ENCODE results near the gene KDM3A. TPM values are rescaled to one million over a fixed set of nuclear protein-coding genes. Genes with fewer than 3 reads are reported as not detected.

Gene KDM3A
- 10 to 100 TPM; 35.5 to 45.9 TPM for total RNA-seq
- long read RNA-seq, full-length matches to known transcripts = 7 of 21 reads
- long read RNA-seq, partial matches to known transcripts = 9 of 21 reads
- long read RNA-seq, other reads (novel, unspliced or antisense) = 5 of 21 reads

- intact Hi-C loops (cut with DNase I) = loop anchor here in 1 of 2 donors (5.0 to 10.0 kb wide), 2 partner anchors 49 to 216 kb away; no protein-coding TSS in a partner anchor
- DNase-seq = peak; percentile 99
- ATAC-seq = peak; percentile 95 to 96
Measured at GRCh38 chr2:86440631-86441391, at the start of gene KDM3A. Gene KDM3A (plus strand): TSS chr2:86441371. CDS start chr2:86442048, 677 bp downstream.

- ATAC-seq (peak; percentile 53 to 83), DNase-seq (peak; percentile 54)
- intact Hi-C loops (cut with DNase I) = loop anchor here in 1 of 2 donors (5.0 kb wide), 1 partner anchor 49 kb away; the partner anchor contains the start of gene KDM3A
Measured at GRCh38 chr2:86392873-86393518, 48.2 kb upstream of the KDM3A start.

- ATAC-seq (peak; percentile 89 to 91), DNase-seq (peak; percentile 40)
- intact Hi-C loops (cut with DNase I) = loop anchor here in 1 of 2 donors (5.0 kb wide), 1 partner anchor 48 kb away; the partner anchor contains the start of gene KDM3A
Measured at GRCh38 chr2:86393521-86394491, 47.4 kb upstream of the KDM3A start.

- intact Hi-C loops (cut with DNase I) = no loop called here
- DNase-seq = no peak
- peak in 1 of 2 donors; percentile 39 for ATAC-seq
Measured at GRCh38 chr2:86396291-86396785, 44.8 kb upstream of the KDM3A start.

- ATAC-seq (no peak), DNase-seq (no peak)
- intact Hi-C loops (cut with DNase I) = no loop called here
Measured at GRCh38 chr2:86397986-86398385, 43.2 kb upstream of the KDM3A start.

- intact Hi-C loops (cut with DNase I) = no loop called here
- ATAC-seq (no peak), DNase-seq (no peak)
Measured at GRCh38 chr2:86398500-86399474, 42.4 kb upstream of the KDM3A start.

GRCh38 chr2:86400321-86400720, 40.9 kb upstream of the KDM3A start:
- intact Hi-C loops (cut with DNase I) = no loop called here
- no peak for DNase-seq
- ATAC-seq = no peak

- intact Hi-C loops (cut with DNase I) = no loop called here
- ATAC-seq (no peak), DNase-seq (no peak)
Measured at GRCh38 chr2:86410581-86410980, 30.6 kb upstream of the KDM3A start.

- intact Hi-C loops (cut with DNase I) = no loop called here
- no peak for ATAC-seq
- no peak for DNase-seq
Measured at GRCh38 chr2:86411396-86411795, 29.8 kb upstream of the KDM3A start.

GRCh38 chr2:86412007-86412406, 29.2 kb upstream of the KDM3A start:
- no peak for DNase-seq
- intact Hi-C loops (cut with DNase I) = no loop called here
- ATAC-seq = no peak

GRCh38 chr2:86413296-86414094, 27.7 kb upstream of the KDM3A start:
- intact Hi-C loops (cut with DNase I) = no loop called here
- DNase-seq = no peak
- no peak for ATAC-seq

- no peak for DNase-seq
- intact Hi-C loops (cut with DNase I) = no loop called here
- no peak for ATAC-seq
Measured at GRCh38 chr2:86414996-86415395, 26.2 kb upstream of the KDM3A start.

GRCh38 chr2:86416146-86416545, 25.0 kb upstream of the KDM3A start:
- intact Hi-C loops (cut with DNase I) = no loop called here

GRCh38 chr2:86417961-86418360, 23.2 kb upstream of the KDM3A start:
- intact Hi-C loops (cut with DNase I) = no loop called here
- no peak for DNase-seq
- no peak for ATAC-seq

More at GRCh38 chr2:86416146-86416545, 25.0 kb upstream of the KDM3A start:
- DNase-seq (no peak), ATAC-seq (no peak)

- DNase-seq (no peak), ATAC-seq (no peak)
- intact Hi-C loops (cut with DNase I) = no loop called here
Measured at GRCh38 chr2:86420913-86421312, 20.3 kb upstream of the KDM3A start.

GRCh38 chr2:86426271-86426670, 14.9 kb upstream of the KDM3A start:
- intact Hi-C loops (cut with DNase I) = no loop called here
- ATAC-seq (no peak), DNase-seq (no peak)

- intact Hi-C loops (cut with DNase I) = no loop called here
- DNase-seq (no peak), ATAC-seq (no peak)
Measured at GRCh38 chr2:86429335-86429734, 11.8 kb upstream of the KDM3A start.

Measured in left cardiac atrium (tissue), 4 donors.